Measurements from ENCODE around the gene KDM5A.
"Not testable (repeated sequence)": the region's sequence is repeated elsewhere in the genome, so short reads cannot be mapped to it uniquely, and the experiment has no call there.

KDM5A gene

GRCh38 chr12:237026-237815 is 151.9 kb downstream of the KDM5A start:
- no peak for DNase-seq

GRCh38 chr12:236445-236844 is 152.7 kb downstream of the KDM5A start:
- no peak for DNase-seq

GRCh38 chr12:235967-236366 is 153.2 kb downstream of the KDM5A start:
- DNase-seq: not testable (repeated sequence)

- no peak for DNase-seq
Measured at GRCh38 chr12:234891-235415, 154.2 kb downstream of the KDM5A start.

- DNase-seq: no peak
Measured at GRCh38 chr12:234019-234418, 155.1 kb downstream of the KDM5A start.

GRCh38 chr12:233615-233968 is 155.5 kb downstream of the KDM5A start:
- DNase-seq: no peak

- peak; percentile 75 for DNase-seq
Measured at GRCh38 chr12:232731-233614, 156.1 kb downstream of the KDM5A start.

GRCh38 chr12:230925-231671 is 158.0 kb downstream of the KDM5A start:
- peak; percentile 89 for DNase-seq
